HG03108 (cell line): ENCODE results near the gene RFTN2.
"Not testable (repeated sequence)": the region's sequence is repeated elsewhere in the genome, so short reads cannot be mapped to it uniquely, and the experiment has no call there.

Experiments
- ATAC-seq: cut with Tn5 transposase; IDR thresholded peaks from one replicate; pipeline ENCODE4 v1.9.1; 2021; ENCODE audit warnings: moderate library complexity; ENCODE audit not compliant: unreplicated experiment

RFTN2 gene

GRCh38 chr2:197675246-197675645 is at the start of gene RFTN2:
Gene RFTN2, minus strand, starts transcription at chr2:197675587. Its CDS starts 129 bp downstream, at chr2:197675458.
- ATAC-seq, result no peak

GRCh38 chr2:197717863-197718262 is 42.5 kb upstream of the RFTN2 start:
- ATAC-seq, result no peak

- ATAC-seq, result no peak
These were observed 37.9 kb upstream of the RFTN2 start for GRCh38 chr2:197713271-197713670.

GRCh38 chr2:197711578-197711977 is 36.2 kb upstream of the RFTN2 start:
- no peak for ATAC-seq

GRCh38 chr2:197710424-197711042 is 35.1 kb upstream of the RFTN2 start:
- peak; percentile 70 for ATAC-seq

GRCh38 chr2:197709140-197709539 is 33.8 kb upstream of the RFTN2 start:
- ATAC-seq, result not testable (repeated sequence)

GRCh38 chr2:197708331-197708730 is 32.9 kb upstream of the RFTN2 start:
- no peak for ATAC-seq

- no peak for ATAC-seq
These were observed 32.2 kb upstream of the RFTN2 start for GRCh38 chr2:197707316-197708213.

- ATAC-seq, result no peak
These were observed 31.4 kb upstream of the RFTN2 start for GRCh38 chr2:197706839-197707207.

GRCh38 chr2:197705912-197706838 is 30.8 kb upstream of the RFTN2 start:
- peak; percentile 16 for ATAC-seq

- peak; percentile 79 for ATAC-seq
These were observed 29.9 kb upstream of the RFTN2 start, which contains the start of gene MARS2 for GRCh38 chr2:197705121-197705911. Gene MARS2, plus strand, starts transcription at chr2:197705369. Its CDS starts 37 bp downstream, at chr2:197705406.

- peak; percentile 27 for ATAC-seq
These were observed 29.2 kb upstream of the RFTN2 start for GRCh38 chr2:197704434-197705120.

- no peak for ATAC-seq
These were observed 25.6 kb upstream of the RFTN2 start for GRCh38 chr2:197700960-197701359.

- ATAC-seq, result not testable (repeated sequence)
These were observed 24.3 kb upstream of the RFTN2 start for GRCh38 chr2:197699724-197700123.

GRCh38 chr2:197696571-197696970 is 21.2 kb upstream of the RFTN2 start:
- ATAC-seq, result not testable (repeated sequence)

GRCh38 chr2:197695971-197696370 is 20.6 kb upstream of the RFTN2 start:
- ATAC-seq, result not testable (repeated sequence)

- not testable (repeated sequence) for ATAC-seq
These were observed 19.8 kb upstream of the RFTN2 start for GRCh38 chr2:197695206-197695605.

- ATAC-seq, result no peak
These were observed 2.1 kb upstream of the RFTN2 start for GRCh38 chr2:197677483-197677882.

- ATAC-seq, result no peak
These were observed 1.7 kb upstream of the RFTN2 start for GRCh38 chr2:197677056-197677455.
